ENCODE results near the gene PROS1.

- no peak for TF ChIP-seq ZSCAN29 (IDR thresholded peaks at IDR 0.05)
- no peak for TF ChIP-seq CBX5 (IDR thresholded peaks at IDR 0.05; ENCODE audit: low read depth)
- no peak for TF ChIP-seq CHD2 (IDR thresholded peaks at IDR 0.05; ENCODE audit: borderline replicate concordance, low read depth, low read length)
- no peak for TF ChIP-seq STAT3 (IDR thresholded peaks at IDR 0.05; ENCODE audit: low read depth, low read length)
- TF ChIP-seq CTCF (IDR thresholded peaks at IDR 0.05 in 2 of 3, conservative IDR thresholded peaks at IDR 0.05 in 1 of 3; ENCODE audit: control insufficient read depth in 2 of 3, extremely low read depth in 1 of 3, insufficient read depth in 1 of 3, low read depth in 3 of 3, low read length in 3 of 3), result no peak
Observed at GRCh38 chr3:93969997-93970396, 3.7 kb downstream of the PROS1 start.

Data from GM12878 (cell line).